Measurements from ENCODE around the gene GDI1. TPM values are rescaled to one million over a fixed set of nuclear protein-coding genes. Genes with fewer than 3 reads are reported as not detected.
A peak's percentile ranks its signal among the peaks of the same experiment; 100 is the strongest.

GDI1 gene
- total RNA-seq, 3 donors from 2014 or later (not counting 1 experiment from before 2014, with no cell fraction given) = 138 to 174 (median 140) TPM

- TF ChIP-seq, protein P1, sequence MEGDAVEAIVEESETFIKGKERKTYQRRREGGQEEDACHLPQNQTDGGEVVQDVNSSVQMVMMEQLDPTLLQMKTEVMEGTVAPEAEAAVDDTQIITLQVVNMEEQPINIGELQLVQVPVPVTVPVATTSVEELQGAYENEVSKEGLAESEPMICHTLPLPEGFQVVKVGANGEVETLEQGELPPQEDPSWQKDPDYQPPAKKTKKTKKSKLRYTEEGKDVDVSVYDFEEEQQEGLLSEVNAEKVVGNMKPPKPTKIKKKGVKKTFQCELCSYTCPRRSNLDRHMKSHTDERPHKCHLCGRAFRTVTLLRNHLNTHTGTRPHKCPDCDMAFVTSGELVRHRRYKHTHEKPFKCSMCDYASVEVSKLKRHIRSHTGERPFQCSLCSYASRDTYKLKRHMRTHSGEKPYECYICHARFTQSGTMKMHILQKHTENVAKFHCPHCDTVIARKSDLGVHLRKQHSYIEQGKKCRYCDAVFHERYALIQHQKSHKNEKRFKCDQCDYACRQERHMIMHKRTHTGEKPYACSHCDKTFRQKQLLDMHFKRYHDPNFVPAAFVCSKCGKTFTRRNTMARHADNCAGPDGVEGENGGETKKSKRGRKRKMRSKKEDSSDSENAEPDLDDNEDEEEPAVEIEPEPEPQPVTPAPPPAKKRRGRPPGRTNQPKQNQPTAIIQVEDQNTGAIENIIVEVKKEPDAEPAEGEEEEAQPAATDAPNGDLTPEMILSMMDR (IDR thresholded peaks at IDR 0.05) = no peak
- WGBS (ENCODE audit: insufficient coverage) = 83% methylated on average over 3 of the region's 4 CpGs
- Histone ChIP-seq H3K27me3 (ENCODE audit: control insufficient read depth, insufficient read depth, low read length) (no peaks in the 10 kb centered on the region), H3K4me1 (ENCODE audit: control insufficient read depth, insufficient read depth, low read length) (peaks cover 56% of the 10 kb centered on the region), H3K4me3 (ENCODE audit: low read length) (no peak overlapping the region), H3K36me3 (ENCODE audit: control insufficient read depth, insufficient read depth, low read length) (peaks cover 15% of the 10 kb centered on the region), H3K9me3 (ENCODE audit: control insufficient read depth, insufficient read depth, low read length) (no peaks in the 10 kb centered on the region), H3K27ac (ENCODE audit: low read length) (no peak overlapping the region)
- H3K4me3 Mint-ChIP-seq = peak overlapping the region; percentile 85
- H3K27ac Mint-ChIP-seq = peak overlapping the region; percentile 87 to 93
- ATAC-seq = no peak
- intact Hi-C loops (cut with micrococcal nuclease) = no loop called here
- H3K36me3 Mint-ChIP-seq = no peaks in the 10 kb centered on the region
- peaks cover 15 to 17% of the 10 kb centered on the region in 2 donors for H3K4me1 Mint-ChIP-seq
- DNase-seq = no peak
- H3K27me3 Mint-ChIP-seq (ENCODE audit: low read depth in 2 of 2) = no peaks in the 10 kb centered on the region
- H3K9me3 Mint-ChIP-seq = no peaks in the 10 kb centered on the region
Measured at GRCh38 chrX:154489182-154489581, 52.2 kb downstream of the GDI1 start.

DNA sequence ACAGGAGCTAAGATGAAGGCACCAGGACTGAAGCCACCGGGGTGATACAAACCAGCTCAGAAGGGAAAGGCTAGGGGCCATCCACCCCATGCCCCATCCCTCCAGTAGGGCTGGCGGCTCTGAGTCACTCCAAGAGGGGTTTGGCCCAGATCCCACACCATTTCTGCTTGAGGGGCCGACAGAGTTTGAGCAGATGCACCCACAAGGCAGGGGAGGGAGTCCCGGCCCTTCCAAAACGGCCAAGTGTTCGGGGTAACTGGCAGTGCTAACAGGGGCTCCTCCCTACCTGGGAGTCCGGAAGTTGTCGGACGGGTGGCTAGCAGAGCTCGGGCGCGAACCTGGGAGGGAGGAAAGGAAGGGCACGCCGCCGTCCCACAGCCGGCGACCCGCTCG is 53.1 kb downstream of the GDI1 start:
- Histone ChIP-seq H3K4me3 (ENCODE audit: low read length) (peak overlapping the region; percentile 63), H3K4me1 (ENCODE audit: control insufficient read depth, insufficient read depth, low read length) (peaks cover 48% of the 10 kb centered on the region), H3K36me3 (ENCODE audit: control insufficient read depth, insufficient read depth, low read length) (peaks cover 8% of the 10 kb centered on the region), H3K27me3 (ENCODE audit: control insufficient read depth, insufficient read depth, low read length) (no peaks in the 10 kb centered on the region), H3K9me3 (ENCODE audit: control insufficient read depth, insufficient read depth, low read length) (no peaks in the 10 kb centered on the region), H3K27ac (ENCODE audit: low read length) (peak overlapping the region; percentile 81)
- WGBS (ENCODE audit: insufficient coverage) = 0% methylated on average over 18 of the region's 19 CpGs
- intact Hi-C loops (cut with micrococcal nuclease) = loop anchor here (1.0 kb wide), 1 partner anchor 26 kb away; the partner anchor contains the start of gene FAM3A
- Mint-ChIP-seq H3K4me1 (peaks cover 15 to 17% of the 10 kb centered on the region in 2 donors), H3K4me3 (peak overlapping the region; percentile 85), H3K27ac (peak overlapping the region; percentile 87 to 93), H3K9me3 (no peaks in the 10 kb centered on the region), H3K27me3 (ENCODE audit: low read depth in 2 of 2) (no peaks in the 10 kb centered on the region), H3K36me3 (no peaks in the 10 kb centered on the region)
- peak in 1 of 2 donors; percentile 44 for DNase-seq
- peak in 2 of 3 donors; percentile 9 to 16 for ATAC-seq
- TF ChIP-seq, protein P1 (IDR thresholded peaks at IDR 0.05) = no peak

GRCh38 chrX:154490414-154491083 is 53.6 kb downstream of the GDI1 start, which contains the start of gene SLC10A3:
Gene SLC10A3 (minus strand): TSS chrX:154490629. CDS start chrX:154488940, 1,689 bp downstream.
- peak within 1 kb of the TSS; percentile 88 to 93 for H3K27ac Mint-ChIP-seq
- Histone ChIP-seq H3K27ac (ENCODE audit: low read length) (peak within 1 kb of the TSS; percentile 88), H3K27me3 (ENCODE audit: control insufficient read depth, insufficient read depth, low read length) (no peaks in the 10 kb centered on the region), H3K4me1 (ENCODE audit: control insufficient read depth, insufficient read depth, low read length) (peaks cover 43% of the 10 kb centered on the region), H3K36me3 (ENCODE audit: control insufficient read depth, insufficient read depth, low read length) (peaks cover 3% of the 10 kb centered on the region), H3K9me3 (ENCODE audit: control insufficient read depth, insufficient read depth, low read length) (no peaks in the 10 kb centered on the region), H3K4me3 (ENCODE audit: low read length) (peak within 1 kb of the TSS; percentile 63)
- H3K36me3 Mint-ChIP-seq = no peaks in the 10 kb centered on the region
- peak within 1 kb of the TSS; percentile 90 for H3K4me3 Mint-ChIP-seq
- H3K4me1 Mint-ChIP-seq = peaks cover 15 to 17% of the 10 kb centered on the region in 2 donors
- WGBS (ENCODE audit: insufficient coverage) = under 1% methylated on average over 66 of the region's 71 CpGs
- ATAC-seq = peak; percentile 86 to 94 (median 86)
- intact Hi-C loops (cut with micrococcal nuclease) = loop anchor here (1.0 kb wide), 1 partner anchor 26 kb away; the partner anchor contains the start of gene FAM3A
- no peaks in the 10 kb centered on the region for H3K9me3 Mint-ChIP-seq
- DNase-seq = peak; percentile 81 to 92
- TF ChIP-seq, protein P1 (IDR thresholded peaks at IDR 0.05) = no peak
- no peaks in the 10 kb centered on the region for H3K27me3 Mint-ChIP-seq (ENCODE audit: low read depth in 2 of 2)

Other genes with a start within 250 kb of the GDI1 start
- gene OPN1MW2, start 217.4 kb upstream of the GDI1 start, total RNA-seq = not detected
- gene OPN1MW3, start 179.6 kb upstream of the GDI1 start, total RNA-seq = not detected
- under 1 TPM in 1 of 3 donors, not detected in 2; 0.61 TPM for gene TEX28, start 142.0 kb upstream of the GDI1 start, total RNA-seq
- gene TKTL1, start 141.4 kb upstream of the GDI1 start, total RNA-seq = 10 to 100 TPM; 17.1 to 42.8 (median 28.8) TPM
- gene FLNA, start 62.5 kb upstream of the GDI1 start, total RNA-seq = 1,000 to 10,000 TPM; 2,872 to 3,483 (median 2,927) TPM
- gene EMD, start 57.9 kb upstream of the GDI1 start, total RNA-seq = 100 to 1,000 TPM; 141 to 175 (median 152) TPM
- 1,000 to 10,000 TPM; 2,249 to 2,456 (median 2,324) TPM for gene RPL10, start 38.8 kb upstream of the GDI1 start, total RNA-seq
- 10 to 100 TPM; 16.7 to 19.6 (median 16.8) TPM for gene DNASE1L1, start 27.9 kb upstream of the GDI1 start, total RNA-seq
- gene TAFAZZIN, start 25.6 kb upstream of the GDI1 start, total RNA-seq = 10 to 100 TPM; 67.3 to 87.2 (median 67.7) TPM
- gene ATP6AP1, start 8.5 kb upstream of the GDI1 start, total RNA-seq = 10 to 100 TPM; 62.4 to 71.7 (median 65.9) TPM
- 10 to 100 TPM; 48.9 to 63.2 (median 54.1) TPM for gene FAM50A, start 7.0 kb downstream of the GDI1 start, total RNA-seq
- 10 to 100 TPM; 20.8 to 34.3 (median 32.2) TPM for gene PLXNA3, start 21.1 kb downstream of the GDI1 start, total RNA-seq
- gene LAGE3, start 42.1 kb downstream of the GDI1 start, total RNA-seq = 10 to 100 TPM; 10.8 to 12.5 (median 10.9) TPM
- gene UBL4A, start 49.5 kb downstream of the GDI1 start, total RNA-seq = 10 to 100 TPM; 11.7 to 22.4 (median 17.6) TPM
- 10 to 100 TPM; 26.5 to 42.1 (median 31.8) TPM for gene SLC10A3, start 53.5 kb downstream of the GDI1 start, total RNA-seq
- 10 to 100 TPM; 31.1 to 38.0 (median 37.3) TPM for gene FAM3A, start 79.1 kb downstream of the GDI1 start, total RNA-seq
- gene G6PD, start 109.7 kb downstream of the GDI1 start, total RNA-seq = 100 to 1,000 TPM; 184 to 220 (median 197) TPM
- gene IKBKG, start 110.5 kb downstream of the GDI1 start, total RNA-seq = 10 to 100 TPM; 64.8 to 84.6 (median 84.1) TPM
- gene CTAG1A, start 148.0 kb downstream of the GDI1 start, total RNA-seq = not detected
- not detected for gene CTAG1B, start 182.1 kb downstream of the GDI1 start, total RNA-seq
- not detected for gene CTAG2, start 216.4 kb downstream of the GDI1 start, total RNA-seq

Data from natural killer cell (primary cell).